Measurements from ENCODE around the gene TAOK1. TPM values are rescaled to one million over a fixed set of nuclear protein-coding genes. Genes with fewer than 3 reads are reported as not detected.

Gene TAOK1
- total RNA-seq, 3 donors from 2014 or later (not counting 1 experiment from before 2014, with no cell fraction given): 55.4 to 76.9 (median 70.0) TPM

GRCh38 chr17:29449865-29450671 lies 59.9 kb downstream of the TAOK1 start:
- H3K27me3 ChIP-seq (ENCODE audit: control insufficient read depth, insufficient read depth, low read length): no peaks in the 10 kb centered on the region
- no peak overlapping the region for H3K27ac ChIP-seq (ENCODE audit: low read length)
- H3K4me1 ChIP-seq (ENCODE audit: control insufficient read depth, insufficient read depth, low read length): no peaks in the 10 kb centered on the region
- H3K4me3 ChIP-seq (ENCODE audit: low read length): no peak overlapping the region
- H3K27ac Mint-ChIP-seq: peak overlapping the region; percentile 0 to 62
- intact Hi-C loops (cut with micrococcal nuclease): no loop called here
- 97% methylated on average over 5 of the region's 5 CpGs for WGBS (ENCODE audit: insufficient coverage)
- H3K4me1 Mint-ChIP-seq: peaks cover 39% of the 10 kb centered on the region in 2 donors
- TF ChIP-seq CTCF (IDR thresholded peaks at IDR 0.05): no peak
- H3K36me3 Mint-ChIP-seq: peaks cover 9% of the 10 kb centered on the region
- no peaks in the 10 kb centered on the region for H3K9me3 Mint-ChIP-seq
- no peak overlapping the region for H3K4me3 Mint-ChIP-seq
- H3K27me3 Mint-ChIP-seq (ENCODE audit: low read depth in 2 of 2): no peaks in the 10 kb centered on the region
- ATAC-seq (no peak), DNase-seq (no peak)
- peaks cover 8% of the 10 kb centered on the region for H3K36me3 ChIP-seq (ENCODE audit: control insufficient read depth, insufficient read depth, low read length)
- no peaks in the 10 kb centered on the region for H3K9me3 ChIP-seq (ENCODE audit: control insufficient read depth, insufficient read depth, low read length)

- no peak overlapping the region for H3K27ac ChIP-seq (ENCODE audit: low read length)
- Mint-ChIP-seq H3K4me1 (peaks cover 27 to 39% of the 10 kb centered on the region in 2 donors), H3K9me3 (no peaks in the 10 kb centered on the region), H3K27ac (peak overlapping the region; percentile 13 to 62), H3K36me3 (peaks cover 14% of the 10 kb centered on the region), H3K4me3 (no peak overlapping the region), H3K27me3 (ENCODE audit: low read depth in 2 of 2) (no peaks in the 10 kb centered on the region)
- H3K4me1 ChIP-seq (ENCODE audit: control insufficient read depth, insufficient read depth, low read length): no peaks in the 10 kb centered on the region
- intact Hi-C loops (cut with micrococcal nuclease): no loop called here
- peaks cover 8% of the 10 kb centered on the region for H3K36me3 ChIP-seq (ENCODE audit: control insufficient read depth, insufficient read depth, low read length)
- no peaks in the 10 kb centered on the region for H3K9me3 ChIP-seq (ENCODE audit: control insufficient read depth, insufficient read depth, low read length)
- no peak for DNase-seq
- no peaks in the 10 kb centered on the region for H3K27me3 ChIP-seq (ENCODE audit: control insufficient read depth, insufficient read depth, low read length)
- no peak for TF ChIP-seq CTCF (IDR thresholded peaks at IDR 0.05)
- H3K4me3 ChIP-seq (ENCODE audit: low read length): no peak overlapping the region
- 94% methylated on average over 2 of the region's 2 CpGs for WGBS (ENCODE audit: insufficient coverage)
- ATAC-seq: no peak
Measured at GRCh38 chr17:29451121-29451742, 61.1 kb downstream of the TAOK1 start.

GRCh38 chr17:29458066-29458465 lies 67.9 kb downstream of the TAOK1 start:
- TF ChIP-seq CTCF (IDR thresholded peaks at IDR 0.05): no peak
- 100% methylated on average over 4 of the region's 4 CpGs for WGBS (ENCODE audit: insufficient coverage)
- Mint-ChIP-seq H3K4me3 (no peak overlapping the region), H3K27ac (no peak overlapping the region), H3K9me3 (no peaks in the 10 kb centered on the region), H3K4me1 (peaks cover 29 to 40% of the 10 kb centered on the region in 2 donors), H3K27me3 (ENCODE audit: low read depth in 2 of 2) (no peaks in the 10 kb centered on the region), H3K36me3 (peaks cover 7% of the 10 kb centered on the region)
- intact Hi-C loops (cut with micrococcal nuclease): no loop called here
- ATAC-seq (no peak), DNase-seq (no peak)
- peaks cover 2% of the 10 kb centered on the region for H3K36me3 ChIP-seq (ENCODE audit: control insufficient read depth, insufficient read depth, low read length)
- H3K4me1 ChIP-seq (ENCODE audit: control insufficient read depth, insufficient read depth, low read length): no peaks in the 10 kb centered on the region
- H3K27ac ChIP-seq (ENCODE audit: low read length): no peak overlapping the region
- H3K9me3 ChIP-seq (ENCODE audit: control insufficient read depth, insufficient read depth, low read length): no peaks in the 10 kb centered on the region
- no peak overlapping the region for H3K4me3 ChIP-seq (ENCODE audit: low read length)
- no peaks in the 10 kb centered on the region for H3K27me3 ChIP-seq (ENCODE audit: control insufficient read depth, insufficient read depth, low read length)
